ENCODE measurements around the gene BCL2L1.

GRCh38 chr20:31681769-31682168 lies 40.9 kb downstream of the BCL2L1 start:
- TF ChIP-seq POLR2A (IDR thresholded peaks at IDR 0.05; ENCODE audit: low read depth, low read length) = no peak
- no peak for TF ChIP-seq POLR2AphosphoS5 (IDR thresholded peaks at IDR 0.05; ENCODE audit: low read depth, low read length)
- TF ChIP-seq TAF1 (IDR thresholded peaks at IDR 0.05; ENCODE audit: low read depth, low read length) = no peak
- no peak for TF ChIP-seq SPI1 (IDR thresholded peaks at IDR 0.05; ENCODE audit: low read depth, low read length)
- TF ChIP-seq PAX5 (IDR thresholded peaks at IDR 0.05; ENCODE audit: insufficient read depth, low read length, severe bottlenecking) = no peak
- TF ChIP-seq POU2F2 (IDR thresholded peaks at IDR 0.05; ENCODE audit: low read depth, low read length) = no peak

All from GM12891 (cell line).